HT-29 (cell line): ENCODE measurements around the gene RAD18. TPM values are rescaled to one million over a fixed set of nuclear protein-coding genes. Genes with fewer than 3 reads are reported as not detected.

Experiments
- DNase-seq: peaks from one replicate; pipeline ENCODE4 v3.0.0-alpha.2; 2015; ENCODE audit warnings: low spot score
- total RNA-seq: library from RNA; depleted of rRNA; stranded (reverse); fragments of >200 nt; shearing (Covaris generic); gene quantifications from 2 replicates; pipeline ENCODE4 v1.2.3, GENCODE V29; 2014

Gene RAD18
- total RNA-seq, 1 experiment from 2014 or later = 3.8 TPM

DNA sequence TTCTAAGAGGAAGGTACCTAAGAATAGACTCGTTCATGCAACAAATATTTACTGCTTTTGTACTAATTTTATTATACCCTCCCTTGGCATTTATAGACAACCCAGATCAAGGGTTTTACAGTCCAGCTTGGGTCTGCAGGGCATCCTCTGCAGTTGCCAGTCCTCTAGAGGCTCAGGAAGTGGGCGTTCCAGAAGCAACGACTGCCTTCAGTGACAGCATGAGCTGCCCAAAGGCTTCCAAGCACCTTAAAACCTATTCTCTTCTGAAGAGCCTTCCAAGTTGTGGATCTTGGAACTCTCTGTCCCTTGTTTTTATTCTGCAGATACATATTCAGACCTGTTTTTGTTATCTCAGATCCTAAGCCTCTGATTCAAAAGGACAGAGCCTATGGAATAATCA lies 95.6 kb downstream of the RAD18 start:
- no peak for DNase-seq

- DNase-seq = no peak
Observed at GRCh38 chr3:8865697-8866096, 97.6 kb downstream of the RAD18 start.

GRCh38 chr3:8864402-8865350 lies 98.6 kb downstream of the RAD18 start:
- DNase-seq = no peak

DNA sequence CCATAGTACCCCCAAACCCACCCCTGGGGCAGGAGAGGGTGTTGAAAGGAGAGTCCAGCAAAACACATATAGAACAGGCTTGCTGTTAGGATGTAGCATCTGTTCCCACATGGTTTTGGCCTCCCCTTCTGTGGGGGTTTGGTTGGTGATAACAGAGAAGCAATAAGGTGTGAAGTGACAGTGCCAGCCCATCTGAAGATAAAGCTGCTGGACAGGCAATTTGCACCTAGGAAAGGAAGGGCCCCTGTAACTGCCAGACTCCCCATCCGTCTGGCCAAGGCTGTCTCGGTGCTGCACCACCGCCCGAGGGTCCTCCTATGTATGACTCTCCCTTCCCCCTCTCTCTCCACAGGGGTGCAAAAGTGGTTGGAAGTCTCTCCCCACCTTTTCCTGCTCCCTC lies 99.4 kb downstream of the RAD18 start:
- DNase-seq = no peak

DNA sequence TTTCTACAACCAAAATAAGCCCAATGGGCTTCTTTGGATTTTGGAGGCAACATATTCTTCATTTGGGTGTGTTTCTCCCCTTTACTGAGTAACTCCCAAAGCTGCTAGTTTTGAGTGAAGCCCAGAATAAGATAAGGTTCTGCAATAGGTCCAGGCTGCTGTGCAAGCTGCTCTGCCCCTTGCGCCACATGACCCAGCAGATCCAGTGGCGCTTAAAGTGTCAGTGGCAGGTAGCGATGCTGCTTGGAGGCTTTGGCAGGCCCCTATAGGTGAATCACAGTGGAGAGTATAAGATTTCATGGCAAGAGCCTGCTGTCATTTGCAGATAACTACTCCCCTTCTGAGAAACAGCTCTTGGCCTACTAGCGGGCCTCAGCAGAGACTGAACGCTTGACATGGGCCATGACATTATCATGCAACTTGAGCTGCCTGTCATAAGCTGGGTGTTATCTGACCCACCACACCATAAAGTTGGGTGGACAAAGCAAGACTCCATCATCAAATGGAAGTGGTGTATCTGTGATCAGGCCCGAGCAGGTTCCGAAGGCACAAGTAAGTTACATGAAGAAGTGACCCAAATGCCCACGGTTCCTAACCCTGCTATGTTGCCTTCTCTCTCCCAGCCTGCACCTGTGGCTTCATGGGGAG lies 105.4 kb downstream of the RAD18 start:
- no peak for DNase-seq

DNA sequence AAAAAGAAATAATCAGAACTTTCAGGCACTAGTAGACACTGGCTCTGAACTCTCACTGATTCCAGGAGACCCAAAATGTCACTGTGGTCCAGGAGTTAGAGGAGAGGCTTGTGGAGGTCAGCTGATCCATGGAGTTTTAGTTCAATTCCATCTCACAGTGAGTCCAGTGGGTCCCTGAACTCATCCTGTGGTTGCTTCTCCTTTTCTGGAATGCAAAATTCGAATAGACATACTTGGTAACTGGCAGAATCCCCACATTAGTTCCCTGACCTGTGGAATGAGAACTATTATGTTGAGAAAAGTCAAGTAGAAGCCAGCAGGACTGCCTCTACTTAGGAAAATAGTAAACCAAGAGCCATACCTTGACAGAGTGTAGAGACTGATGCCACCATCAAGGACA lies 106.6 kb downstream of the RAD18 start:
- DNase-seq = no peak

GRCh38 chr3:8856071-8856470 lies 107.2 kb downstream of the RAD18 start:
- DNase-seq = no peak

DNA sequence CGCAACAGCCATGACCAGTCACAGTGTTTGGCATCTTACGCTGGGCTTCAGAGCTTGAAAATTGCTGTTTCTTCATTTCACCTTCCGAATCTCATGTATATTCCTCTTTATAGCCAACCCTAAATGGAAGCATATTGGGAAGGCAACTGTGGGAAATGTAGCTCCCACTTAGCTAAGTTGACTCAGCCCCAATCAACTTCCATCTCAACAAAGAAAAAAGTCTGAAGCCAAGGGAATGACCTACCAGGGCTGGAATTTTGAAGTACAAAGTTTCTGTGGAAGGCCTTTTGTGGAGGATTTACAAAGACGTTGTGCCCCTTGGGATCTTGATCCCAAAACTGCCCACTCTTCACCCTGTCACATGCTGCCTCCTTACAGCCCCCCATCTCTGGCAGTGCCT lies 108.6 kb downstream of the RAD18 start:
- DNase-seq = no peak

DNA sequence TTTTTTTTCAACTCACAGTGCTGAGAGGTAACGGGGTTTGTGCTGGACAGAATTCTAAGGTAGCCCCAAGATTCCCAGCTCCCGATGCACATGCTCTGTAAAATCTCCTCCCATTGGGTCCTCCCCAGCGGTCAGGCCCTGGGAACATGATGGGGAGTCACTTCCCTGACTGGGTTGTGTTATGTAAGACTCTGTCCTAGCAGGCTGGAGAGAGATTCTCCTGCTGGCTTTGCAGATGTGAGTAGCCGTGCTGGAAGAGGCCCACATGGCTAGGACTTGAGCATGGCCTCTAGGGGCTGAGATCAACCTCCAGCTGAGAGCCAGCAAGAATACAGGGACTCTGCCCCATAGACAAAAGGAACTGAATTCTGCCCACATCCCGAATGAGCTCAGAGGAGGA lies 110.2 kb downstream of the RAD18 start:
- no peak for DNase-seq

GRCh38 chr3:8852511-8852910 lies 110.8 kb downstream of the RAD18 start:
- no peak for DNase-seq

- no peak for DNase-seq
Observed at GRCh38 chr3:8851703-8852102, 111.6 kb downstream of the RAD18 start.

GRCh38 chr3:8848696-8849131 lies 114.6 kb downstream of the RAD18 start:
- no peak for DNase-seq

- DNase-seq = no peak
Observed at GRCh38 chr3:8847317-8847716, 116.0 kb downstream of the RAD18 start.

DNA sequence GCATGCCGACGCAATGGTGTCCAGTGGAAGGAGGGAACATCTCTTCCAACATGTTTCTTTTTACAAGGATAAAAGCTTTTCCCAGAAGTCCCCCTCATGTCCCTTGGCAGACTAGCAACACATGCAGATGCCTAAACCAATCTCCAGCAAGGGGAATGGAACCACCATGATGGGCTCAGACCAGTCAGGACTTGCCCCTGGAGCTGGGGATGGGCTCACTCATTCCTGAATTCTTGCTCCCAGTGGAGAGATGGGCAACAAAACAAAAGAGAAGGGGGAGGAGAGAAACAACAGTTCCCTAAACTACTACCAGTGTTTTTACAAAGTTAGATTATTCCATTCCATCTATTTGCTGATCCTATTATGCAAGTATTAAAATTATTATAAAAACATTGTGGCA lies 117.1 kb downstream of the RAD18 start:
- no peak for DNase-seq

- no peak for DNase-seq
Observed at GRCh38 chr3:8845641-8846040, 117.6 kb downstream of the RAD18 start.

GRCh38 chr3:8843347-8843746 lies 119.9 kb downstream of the RAD18 start:
- no peak for DNase-seq

- DNase-seq = no peak
Observed at GRCh38 chr3:8842293-8842692, 121.0 kb downstream of the RAD18 start.

GRCh38 chr3:8841472-8841871 lies 121.8 kb downstream of the RAD18 start:
- DNase-seq = no peak

DNA sequence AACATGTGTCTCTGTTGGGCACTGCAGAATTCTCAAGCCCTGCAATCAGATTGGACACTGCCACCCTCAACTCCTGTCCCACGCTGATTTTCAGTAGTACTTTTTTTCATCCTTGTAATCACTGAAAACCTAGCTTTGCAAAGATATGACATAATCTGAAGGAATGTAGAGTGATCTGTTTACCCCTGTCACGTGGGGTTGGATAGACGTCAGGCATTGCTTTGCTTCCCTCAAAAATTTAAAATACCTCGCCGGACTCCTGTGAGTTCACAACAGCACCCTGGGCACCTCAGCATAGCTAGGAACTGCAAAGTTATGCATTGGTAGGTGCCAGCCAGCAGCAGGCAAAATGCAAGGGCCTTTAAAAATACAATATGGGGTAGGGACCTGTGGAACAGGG lies 122.7 kb downstream of the RAD18 start:
- DNase-seq = no peak

DNA sequence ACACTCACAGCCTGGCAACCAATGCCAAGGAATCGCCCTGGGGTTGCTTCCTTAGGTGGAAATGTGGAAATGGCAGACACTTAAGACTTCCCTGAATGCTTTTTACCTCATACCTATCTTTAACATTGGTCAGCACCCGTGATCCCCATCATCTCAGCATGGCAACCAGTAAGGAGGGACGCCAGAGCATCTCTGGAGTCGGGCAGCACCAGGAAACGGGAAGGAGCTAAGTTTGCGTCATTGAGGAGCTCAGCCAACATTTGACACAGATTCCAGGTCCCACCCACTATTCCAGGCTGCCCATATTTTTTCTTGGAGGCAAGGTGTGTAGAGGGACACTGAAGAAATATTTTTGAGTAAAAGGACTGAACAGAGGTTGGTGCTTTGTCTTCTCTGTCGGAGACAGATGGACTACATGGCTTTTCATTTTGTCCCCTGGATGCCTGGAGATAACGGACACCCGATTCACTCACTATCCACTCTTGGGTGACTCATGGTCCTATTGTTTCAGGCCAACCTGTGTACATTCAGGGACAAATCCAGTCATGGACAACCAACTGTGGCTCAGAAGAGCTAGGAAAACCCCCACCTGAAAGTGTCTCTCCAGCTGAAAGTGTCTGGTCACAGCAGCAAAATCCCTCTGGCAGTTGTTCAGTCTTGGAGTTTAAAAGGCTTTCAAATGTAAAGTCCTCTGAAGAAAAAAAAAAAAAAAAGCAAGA lies 123.5 kb downstream of the RAD18 start:
- DNase-seq = no peak

DNA sequence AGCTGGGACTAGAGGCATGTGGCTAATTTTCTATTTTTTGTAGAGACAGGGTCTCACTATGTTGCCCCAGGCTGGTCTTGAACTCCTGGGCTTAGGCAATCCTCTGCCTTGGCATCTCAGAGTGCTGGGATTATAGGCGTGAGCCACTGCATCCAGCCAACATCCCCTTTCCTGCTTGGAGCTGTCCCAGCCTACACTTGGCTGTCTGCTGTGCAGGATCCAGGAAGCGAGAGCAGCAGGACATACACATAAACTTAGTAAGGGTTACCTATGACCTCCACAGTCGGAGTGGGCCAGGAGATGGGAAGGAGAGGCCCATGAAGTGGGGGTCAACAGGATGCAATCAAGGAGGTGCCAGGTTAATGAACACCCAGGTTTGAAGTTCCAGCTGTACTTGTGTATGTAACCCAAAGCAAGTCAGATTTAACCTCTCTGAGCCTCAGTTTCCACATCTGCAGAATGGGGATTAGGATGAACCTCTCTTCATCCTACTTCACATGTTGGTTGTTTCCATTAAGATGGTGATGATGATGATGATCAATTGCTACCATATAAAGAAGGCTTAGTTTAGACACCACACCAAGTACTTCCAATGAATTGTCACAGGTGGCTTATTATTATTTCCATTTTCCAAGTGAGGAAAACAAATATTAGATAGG lies 124.4 kb downstream of the RAD18 start:
- DNase-seq = no peak

DNA sequence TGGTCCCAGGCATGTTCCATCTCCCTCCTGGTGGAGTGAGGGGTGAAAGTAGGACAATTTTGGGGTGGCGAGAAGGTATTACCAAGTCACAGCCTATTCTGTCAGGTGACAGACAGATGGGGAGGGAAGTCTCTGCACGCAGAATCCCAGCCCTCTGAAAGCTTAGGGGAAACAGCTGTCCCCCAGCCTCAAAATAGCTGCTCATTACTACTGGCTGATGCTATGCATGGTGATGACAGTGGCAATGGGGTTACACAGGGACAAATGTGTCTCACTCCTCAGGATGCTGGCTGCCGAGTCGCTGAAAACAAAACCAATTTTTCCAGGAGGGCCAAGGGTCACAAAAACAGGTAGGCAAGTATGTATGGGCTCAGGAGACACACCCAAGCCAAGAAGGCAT lies 125.0 kb downstream of the RAD18 start:
- DNase-seq = no peak
